Stimulated activated CD4-positive, alpha-beta T cell treated with anti-CD3 and anti-CD28 coated beads, Interleukin-2, amount 100 ng/mL, for 4 hours (primary cell): ENCODE measurements around the gene SKOR2.

ENCODE experiments used
- DNase-seq: peaks from one replicate; pipeline ENCODE4 v3.0.0-alpha.2; 2020; ENCODE audit warnings: low read depth

SKOR2 gene, protein sequence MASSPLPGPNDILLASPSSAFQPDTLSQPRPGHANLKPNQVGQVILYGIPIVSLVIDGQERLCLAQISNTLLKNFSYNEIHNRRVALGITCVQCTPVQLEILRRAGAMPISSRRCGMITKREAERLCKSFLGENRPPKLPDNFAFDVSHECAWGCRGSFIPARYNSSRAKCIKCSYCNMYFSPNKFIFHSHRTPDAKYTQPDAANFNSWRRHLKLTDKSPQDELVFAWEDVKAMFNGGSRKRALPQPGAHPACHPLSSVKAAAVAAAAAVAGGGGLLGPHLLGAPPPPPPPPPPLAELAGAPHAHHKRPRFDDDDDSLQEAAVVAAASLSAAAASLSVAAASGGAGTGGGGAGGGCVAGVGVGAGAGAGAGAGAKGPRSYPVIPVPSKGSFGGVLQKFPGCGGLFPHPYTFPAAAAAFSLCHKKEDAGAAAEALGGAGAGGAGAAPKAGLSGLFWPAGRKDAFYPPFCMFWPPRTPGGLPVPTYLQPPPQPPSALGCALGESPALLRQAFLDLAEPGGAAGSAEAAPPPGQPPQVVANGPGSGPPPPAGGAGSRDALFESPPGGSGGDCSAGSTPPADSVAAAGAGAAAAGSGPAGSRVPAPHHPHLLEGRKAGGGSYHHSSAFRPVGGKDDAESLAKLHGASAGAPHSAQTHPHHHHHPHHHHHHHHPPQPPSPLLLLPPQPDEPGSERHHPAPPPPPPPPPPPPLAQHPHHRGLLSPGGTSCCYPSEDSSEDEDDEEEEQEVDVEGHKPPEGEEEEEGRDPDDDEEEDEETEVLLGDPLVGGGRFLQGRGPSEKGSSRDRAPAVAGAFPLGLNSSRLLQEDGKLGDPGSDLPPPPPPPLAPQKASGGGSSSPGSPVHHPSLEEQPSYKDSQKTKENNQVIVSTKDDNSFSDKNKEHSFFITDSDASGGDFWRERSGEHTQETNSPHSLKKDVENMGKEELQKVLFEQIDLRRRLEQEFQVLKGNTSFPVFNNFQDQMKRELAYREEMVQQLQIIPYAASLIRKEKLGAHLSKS

GRCh38 chr18:47251289-47252120 is at the start of gene SKOR2:
Gene SKOR2 (minus strand): TSS chr18:47251660. CDS start chr18:47249183, 2,477 bp downstream.
- no peak for DNase-seq

- DNase-seq: no peak
Observed at GRCh38 chr18:47296462-47296861, 45.0 kb upstream of the SKOR2 start.

GRCh38 chr18:47294801-47295200 is 43.3 kb upstream of the SKOR2 start:
- DNase-seq: no peak

DNA sequence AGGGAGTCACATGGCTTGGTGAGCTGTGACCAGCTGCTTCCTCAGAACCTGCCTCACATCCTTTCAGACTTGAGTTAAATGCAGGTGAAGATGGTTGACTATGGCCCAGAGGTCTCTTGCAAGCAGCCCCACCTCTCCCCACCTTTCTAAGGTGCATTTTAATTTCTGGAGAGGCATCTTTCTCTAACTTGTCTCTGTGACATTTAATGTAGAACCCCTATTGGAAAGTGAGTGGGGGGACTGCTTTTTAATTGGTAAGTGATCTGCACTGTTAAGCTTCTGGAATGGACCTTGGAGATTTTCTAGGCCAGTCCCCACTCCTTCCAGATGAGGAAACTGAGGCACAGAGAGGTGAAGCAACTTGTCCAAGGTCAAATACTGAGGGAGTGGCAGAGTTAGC is 37.3 kb upstream of the SKOR2 start:
- no peak for DNase-seq

GRCh38 chr18:47287911-47288585 is 36.6 kb upstream of the SKOR2 start:
- no peak for DNase-seq

DNA sequence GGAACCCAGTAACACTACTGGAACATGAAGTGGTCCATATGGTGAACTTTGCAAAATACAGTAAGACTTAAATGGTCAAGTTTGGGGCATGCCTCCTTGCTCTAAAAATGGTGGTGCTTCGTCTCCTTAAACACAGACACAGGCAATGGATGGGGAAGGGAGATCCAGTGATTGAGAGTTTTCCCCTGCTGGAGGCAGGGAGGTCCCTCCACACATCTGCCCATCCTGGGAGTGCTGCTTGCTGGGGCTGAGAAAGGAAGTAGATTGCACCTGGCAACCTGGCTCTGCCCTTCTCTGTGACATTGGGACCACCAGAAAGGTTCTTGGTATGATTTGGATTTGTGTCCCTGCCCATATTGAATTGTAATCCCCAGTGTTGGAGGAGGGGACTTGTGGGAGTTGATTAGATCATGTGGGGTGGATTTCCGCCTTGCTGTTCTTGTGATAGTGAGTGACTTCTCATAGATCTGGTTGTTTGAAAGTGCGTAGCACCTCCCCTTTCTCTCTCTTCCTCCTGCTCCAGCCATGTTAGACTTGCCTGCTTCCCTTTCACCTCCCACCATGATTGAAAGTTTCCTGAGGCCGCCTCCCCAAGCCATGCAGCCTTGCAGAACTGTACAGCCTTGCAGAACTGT is 35.4 kb upstream of the SKOR2 start:
- DNase-seq: no peak

- DNase-seq: no peak
Observed at GRCh38 chr18:47285456-47285855, 34.0 kb upstream of the SKOR2 start.

DNA sequence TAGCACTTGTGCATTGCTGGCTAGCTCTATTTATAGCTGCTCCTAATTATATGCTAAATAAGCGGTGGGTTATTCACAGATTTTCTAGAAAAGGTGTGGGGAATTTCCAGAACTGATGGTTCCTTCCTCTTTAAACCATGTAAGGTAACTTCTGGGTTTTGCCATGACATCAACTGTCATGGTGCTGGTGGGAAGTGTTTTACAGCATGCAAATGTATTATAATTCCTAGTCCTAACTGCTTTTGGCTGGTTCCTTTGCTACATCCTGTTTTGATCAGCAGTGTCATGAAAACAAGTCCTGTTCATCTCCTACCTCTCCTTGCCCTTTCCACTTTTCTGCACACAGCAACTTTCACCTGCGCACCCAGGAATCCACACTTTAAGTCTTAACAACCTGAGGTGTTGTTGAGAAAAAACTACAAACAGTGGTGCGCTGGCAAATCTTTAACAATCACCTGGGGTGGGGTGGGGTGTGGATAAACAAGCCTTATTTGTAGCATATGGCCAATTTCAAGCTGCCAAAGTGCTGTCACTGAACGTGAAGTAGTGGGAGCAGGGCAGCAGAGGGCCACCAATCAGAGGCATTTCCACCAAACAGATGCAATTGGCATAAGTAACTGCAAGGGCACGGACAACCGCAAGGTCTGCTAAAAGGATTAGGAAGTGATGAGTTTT is 33.4 kb upstream of the SKOR2 start:
- DNase-seq: no peak

DNA sequence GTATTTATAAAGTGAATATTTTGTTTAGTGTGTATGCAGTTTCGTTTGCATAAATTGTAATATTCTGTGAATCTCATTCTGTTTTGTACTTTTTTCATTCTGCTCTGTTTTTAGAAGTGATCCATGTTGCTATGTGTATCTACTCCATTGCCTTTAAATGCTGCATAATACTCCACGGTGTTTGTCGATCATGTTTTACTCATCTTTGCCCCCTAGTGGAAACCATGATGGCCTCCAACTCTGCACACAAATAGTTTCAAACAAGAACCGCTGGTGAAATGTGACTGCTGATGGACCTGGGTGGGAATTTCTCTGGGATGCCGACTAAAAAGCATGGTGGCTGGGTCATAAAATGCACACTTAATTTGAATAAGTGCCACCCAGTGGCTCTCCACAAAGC is 32.0 kb upstream of the SKOR2 start:
- no peak for DNase-seq

- no peak for DNase-seq
Observed at GRCh38 chr18:47280121-47280520, 28.7 kb upstream of the SKOR2 start.

GRCh38 chr18:47274961-47275360 is 23.5 kb upstream of the SKOR2 start:
- no peak for DNase-seq

GRCh38 chr18:47265197-47265596 is 13.7 kb upstream of the SKOR2 start:
- no peak for DNase-seq

- no peak for DNase-seq
Observed at GRCh38 chr18:47264308-47264700, 12.8 kb upstream of the SKOR2 start.

DNA sequence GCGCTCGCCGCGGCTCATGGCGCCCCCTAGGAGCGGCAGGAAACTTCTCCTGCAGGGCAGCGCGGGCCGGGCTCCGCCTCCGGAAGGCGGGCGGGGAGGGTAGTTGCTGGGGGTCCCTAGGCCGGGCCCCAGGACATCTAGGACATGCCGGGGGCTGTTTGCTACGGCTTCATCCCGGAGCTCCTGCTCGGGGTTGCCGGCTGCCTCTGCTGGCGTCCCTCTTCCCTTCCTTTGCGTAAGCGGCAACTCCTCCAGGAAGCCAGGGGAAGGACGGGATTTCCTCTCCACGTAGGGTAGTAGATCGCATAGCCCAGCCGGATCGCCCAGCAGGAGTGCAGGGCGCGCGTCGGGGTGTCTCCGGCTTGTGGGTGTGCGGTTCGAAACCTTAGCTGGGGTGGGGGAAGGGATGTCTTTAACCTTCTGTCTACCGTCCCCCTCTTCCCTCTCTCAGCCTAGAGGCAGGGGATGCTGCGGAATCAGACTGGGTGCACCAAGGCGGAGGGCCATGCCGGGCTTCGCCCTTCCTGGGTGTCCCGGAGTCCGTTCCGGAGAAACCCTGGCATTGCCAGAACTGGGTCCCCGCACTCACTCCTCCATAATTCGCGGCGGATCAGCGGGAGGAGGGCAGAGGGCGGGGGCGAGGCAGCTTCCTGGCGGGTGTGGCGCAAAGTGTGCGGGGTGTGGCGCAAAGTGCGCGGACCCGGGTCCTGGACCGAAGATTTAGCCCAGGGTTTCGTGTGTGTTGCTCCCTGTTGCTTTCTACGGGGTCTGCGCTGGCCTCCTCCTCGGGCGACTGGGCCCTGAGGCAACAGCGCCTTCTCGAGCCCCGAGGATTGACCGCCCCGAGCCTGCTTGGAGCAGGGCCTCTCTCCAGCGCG is 12.2 kb upstream of the SKOR2 start:
- no peak for DNase-seq

DNA sequence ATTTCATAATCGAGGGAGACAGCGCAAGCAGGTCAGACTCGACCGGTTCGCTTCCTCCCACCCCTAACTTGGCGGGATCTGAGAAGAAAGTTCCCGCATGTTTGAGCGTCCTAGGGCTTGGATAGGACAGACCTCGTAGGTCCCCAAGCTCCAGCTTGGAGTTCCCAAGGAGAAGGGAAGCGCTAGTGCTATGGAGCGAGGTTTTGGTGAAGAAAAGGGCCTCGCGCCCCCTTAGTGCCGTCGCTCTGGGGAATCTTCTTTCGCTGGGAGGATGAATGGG is 11.6 kb upstream of the SKOR2 start:
- no peak for DNase-seq

DNA sequence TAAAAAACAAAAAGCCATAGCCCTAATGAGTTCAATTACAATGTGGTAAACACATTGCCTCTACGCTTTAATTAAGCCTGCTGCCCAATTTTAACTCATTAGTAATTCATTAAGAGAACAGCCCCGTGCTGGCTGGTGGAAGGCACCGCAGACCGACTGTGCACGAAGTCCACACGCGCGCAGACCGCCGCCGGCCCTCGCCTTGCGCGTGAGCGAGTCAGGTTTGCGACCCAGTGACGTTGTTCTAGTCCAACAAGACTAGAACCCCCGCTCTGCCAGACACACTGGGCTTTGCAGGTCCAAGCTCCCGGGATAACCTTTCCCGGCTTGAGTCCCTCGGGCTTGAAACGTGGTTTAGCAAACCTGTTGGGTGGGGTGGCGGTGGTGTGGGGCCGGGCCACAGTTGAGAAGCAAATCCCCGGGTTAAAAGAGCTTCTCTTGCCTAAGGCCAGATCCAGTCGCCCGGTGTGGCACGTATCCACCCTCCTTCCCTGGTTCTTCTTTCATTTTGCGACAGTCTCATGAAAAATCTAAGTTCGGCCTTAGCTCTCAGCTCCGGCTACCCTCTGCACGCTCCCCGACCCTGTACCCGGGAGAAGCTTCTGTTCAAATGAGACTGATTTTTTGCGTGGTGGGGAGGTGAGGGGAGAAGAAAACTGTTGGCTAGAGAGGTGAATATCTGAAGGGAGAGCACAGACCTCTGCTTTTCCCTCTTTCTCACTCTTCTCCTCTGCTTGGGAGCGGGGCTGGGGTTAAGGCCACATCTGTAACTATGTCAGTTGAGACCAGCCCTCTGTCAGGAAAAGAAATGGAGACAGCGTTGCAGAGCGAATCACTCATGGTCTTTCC is 11.1 kb upstream of the SKOR2 start:
- DNase-seq: no peak

- no peak for DNase-seq
Observed at GRCh38 chr18:47261902-47262300, 10.4 kb upstream of the SKOR2 start.

- DNase-seq: no peak
Observed at GRCh38 chr18:47260924-47261701, 9.7 kb upstream of the SKOR2 start.
